ENCODE measurements around the gene UMAD1. TPM values are rescaled to one million over a fixed set of nuclear protein-coding genes. Genes with fewer than 3 reads are reported as not detected.
"Not testable (repeated sequence)": the region's sequence is repeated elsewhere in the genome, so short reads cannot be mapped to it uniquely, and the experiment has no call there.

Gene UMAD1
- total RNA-seq, 2 donors from 2014 or later = 21.9 to 26.3 TPM

- intact Hi-C loops (cut with DNase I) = no loop called here
- no peaks in the 10 kb centered on the region for H3K9me3 ChIP-seq
Observed at GRCh38 chr7:7802531-7802930, 162.0 kb downstream of the UMAD1 start.

GRCh38 chr7:7803715-7804178 lies 163.2 kb downstream of the UMAD1 start:
- intact Hi-C loops (cut with DNase I) = no loop called here
- no peaks in the 10 kb centered on the region for H3K4me1 ChIP-seq
- no peak overlapping the region for H3K4me3 ChIP-seq
- no peak overlapping the region for H3K9ac ChIP-seq (ENCODE audit: low read depth in 2 of 2, low read length in 2 of 2)
- no peaks in the 10 kb centered on the region for H3K9me3 ChIP-seq
- TF ChIP-seq CTCF (IDR thresholded peaks at IDR 0.05) = no peak
- no peak for DNase-seq
- no peak overlapping the region for H3K27ac ChIP-seq
- H3K36me3 ChIP-seq = no peaks in the 10 kb centered on the region
- no peaks in the 10 kb centered on the region for H3K27me3 ChIP-seq

More at GRCh38 chr7:7802531-7802930, 162.0 kb downstream of the UMAD1 start:
- H3K36me3 ChIP-seq = no peaks in the 10 kb centered on the region
- no peak overlapping the region for H3K9ac ChIP-seq (ENCODE audit: low read depth in 2 of 2, low read length in 2 of 2)
- no peak for TF ChIP-seq CTCF (IDR thresholded peaks at IDR 0.05)
- no peak for DNase-seq
- H3K4me1 ChIP-seq = no peaks in the 10 kb centered on the region
- no peak overlapping the region for H3K4me3 ChIP-seq
- H3K27me3 ChIP-seq = no peaks in the 10 kb centered on the region
- H3K27ac ChIP-seq = no peak overlapping the region

GRCh38 chr7:7804822-7805221 lies 164.3 kb downstream of the UMAD1 start:
- H3K4me1 ChIP-seq; H3K9me3 ChIP-seq; intact Hi-C loops (cut with DNase I); DNase-seq; H3K27ac ChIP-seq; H3K27me3 ChIP-seq; H3K9ac ChIP-seq (ENCODE audit: low read depth in 2 of 2, low read length in 2 of 2); H3K36me3 ChIP-seq; H3K4me3 ChIP-seq: not testable (repeated sequence)

GRCh38 chr7:7805511-7806153 lies 165.1 kb downstream of the UMAD1 start:
- H3K9ac ChIP-seq (ENCODE audit: low read depth in 2 of 2, low read length in 2 of 2) = no peak overlapping the region
- H3K27me3 ChIP-seq = no peaks in the 10 kb centered on the region
- intact Hi-C loops (cut with DNase I) = no loop called here
- H3K4me1 ChIP-seq = no peaks in the 10 kb centered on the region
- no peak for DNase-seq
- H3K4me3 ChIP-seq = no peak overlapping the region
- no peaks in the 10 kb centered on the region for H3K9me3 ChIP-seq
- H3K27ac ChIP-seq = no peak overlapping the region
- H3K36me3 ChIP-seq = no peaks in the 10 kb centered on the region
- no peak for TF ChIP-seq CTCF (IDR thresholded peaks at IDR 0.05)

GRCh38 chr7:7808156-7808555 lies 167.6 kb downstream of the UMAD1 start:
- no peak for TF ChIP-seq CTCF (IDR thresholded peaks at IDR 0.05)
- Histone ChIP-seq H3K4me3 (no peak overlapping the region), H3K9ac (ENCODE audit: low read depth in 2 of 2, low read length in 2 of 2) (no peak overlapping the region), H3K9me3 (no peaks in the 10 kb centered on the region), H3K36me3 (no peaks in the 10 kb centered on the region), H3K27me3 (no peaks in the 10 kb centered on the region), H3K27ac (no peak overlapping the region), H3K4me1 (no peaks in the 10 kb centered on the region)
- no peak for DNase-seq
- intact Hi-C loops (cut with DNase I) = no loop called here

- no peaks in the 10 kb centered on the region for H3K36me3 ChIP-seq
- H3K9ac ChIP-seq (ENCODE audit: low read depth in 2 of 2, low read length in 2 of 2) = no peak overlapping the region
- no peaks in the 10 kb centered on the region for H3K27me3 ChIP-seq
- no peaks in the 10 kb centered on the region for H3K4me1 ChIP-seq
- no peak overlapping the region for H3K4me3 ChIP-seq
- DNase-seq = no peak
- no peaks in the 10 kb centered on the region for H3K9me3 ChIP-seq
- H3K27ac ChIP-seq = no peak overlapping the region
- intact Hi-C loops (cut with DNase I) = no loop called here
- TF ChIP-seq CTCF (IDR thresholded peaks at IDR 0.05) = no peak
Observed at GRCh38 chr7:7808626-7809025, 168.1 kb downstream of the UMAD1 start.
